ENCODE data around the gene KHDC4. TPM values are rescaled to one million over a fixed set of nuclear protein-coding genes. Genes with fewer than 3 reads are reported as not detected.

Gene KHDC4
- 29.6 and 30.3 TPM in 2 replicates for total RNA-seq (2014; rRNA removed)
- polyA plus RNA-seq (2012) = 11.4 TPM

GRCh38 chr1:155934097-155934935 is at the start of gene KHDC4:
Gene KHDC4, minus strand, starts transcription at chr1:155934413. Its CDS starts 40 bp downstream, at chr1:155934373.
- peak; percentile 99 for DNase-seq (ENCODE audit: low read depth)

GRCh38 chr1:155983191-155984024 is 49.2 kb upstream of the KHDC4 start:
- peak; percentile 92 for DNase-seq (ENCODE audit: low read depth)

GRCh38 chr1:155982106-155982505 is 47.9 kb upstream of the KHDC4 start:
- no peak for DNase-seq (ENCODE audit: low read depth)

- DNase-seq (ENCODE audit: low read depth) = peak; percentile 66
Observed at GRCh38 chr1:155981266-155982088, 47.3 kb upstream of the KHDC4 start.

GRCh38 chr1:155979597-155980343 is 45.6 kb upstream of the KHDC4 start:
- no peak for DNase-seq (ENCODE audit: low read depth)

GRCh38 chr1:155978973-155979429 is 44.8 kb upstream of the KHDC4 start:
- DNase-seq (ENCODE audit: low read depth) = peak; percentile 62

- peak; percentile 85 for DNase-seq (ENCODE audit: low read depth)
Observed at GRCh38 chr1:155978325-155978972, 44.2 kb upstream of the KHDC4 start, which contains the start of gene ARHGEF2. Gene ARHGEF2, minus strand, starts transcription at chr1:155978547. Its CDS starts 120 bp downstream, at chr1:155978427.

- DNase-seq (ENCODE audit: low read depth) = no peak
Observed at GRCh38 chr1:155977690-155978324, 43.6 kb upstream of the KHDC4 start.

- DNase-seq (ENCODE audit: low read depth) = no peak
Observed at GRCh38 chr1:155976913-155977689, 42.9 kb upstream of the KHDC4 start.

- DNase-seq (ENCODE audit: low read depth) = peak; percentile 93
Observed at GRCh38 chr1:155976062-155976912, 42.1 kb upstream of the KHDC4 start.

GRCh38 chr1:155975375-155976061 is 41.3 kb upstream of the KHDC4 start:
- DNase-seq (ENCODE audit: low read depth) = no peak

- DNase-seq (ENCODE audit: low read depth) = peak; percentile 63
Observed at GRCh38 chr1:155974208-155975115, 40.2 kb upstream of the KHDC4 start.

- no peak for DNase-seq (ENCODE audit: low read depth)
Observed at GRCh38 chr1:155973723-155974122, 39.5 kb upstream of the KHDC4 start.

GRCh38 chr1:155971910-155972809 is 37.9 kb upstream of the KHDC4 start:
- DNase-seq (ENCODE audit: low read depth) = no peak
